ENCODE results near the gene EXD1. TPM values are rescaled to one million over a fixed set of nuclear protein-coding genes. Genes with fewer than 3 reads are reported as not detected.
"Not testable (repeated sequence)": the region's sequence is repeated elsewhere in the genome, so short reads cannot be mapped to it uniquely, and the experiment has no call there.

Gene EXD1
- total RNA-seq, 2 experiments from 2014 or later: not detected

GRCh38 chr15:41254560-41254959 is 24.0 kb upstream of the EXD1 start:
- H3K4me3 Mint-ChIP-seq: no peak overlapping the region
- H3K27ac ChIP-seq (ENCODE audit: low read depth in 1 of 2, low read length in 2 of 2): no peak overlapping the region
- POLR2A ChIA-PET: no interaction called here
- peaks cover 33% of the 10 kb centered on the region for H3K36me3 Mint-ChIP-seq (ENCODE audit: low read depth)
- CTCF ChIA-PET: no interaction called here
- TF ChIP-seq, protein P1, sequence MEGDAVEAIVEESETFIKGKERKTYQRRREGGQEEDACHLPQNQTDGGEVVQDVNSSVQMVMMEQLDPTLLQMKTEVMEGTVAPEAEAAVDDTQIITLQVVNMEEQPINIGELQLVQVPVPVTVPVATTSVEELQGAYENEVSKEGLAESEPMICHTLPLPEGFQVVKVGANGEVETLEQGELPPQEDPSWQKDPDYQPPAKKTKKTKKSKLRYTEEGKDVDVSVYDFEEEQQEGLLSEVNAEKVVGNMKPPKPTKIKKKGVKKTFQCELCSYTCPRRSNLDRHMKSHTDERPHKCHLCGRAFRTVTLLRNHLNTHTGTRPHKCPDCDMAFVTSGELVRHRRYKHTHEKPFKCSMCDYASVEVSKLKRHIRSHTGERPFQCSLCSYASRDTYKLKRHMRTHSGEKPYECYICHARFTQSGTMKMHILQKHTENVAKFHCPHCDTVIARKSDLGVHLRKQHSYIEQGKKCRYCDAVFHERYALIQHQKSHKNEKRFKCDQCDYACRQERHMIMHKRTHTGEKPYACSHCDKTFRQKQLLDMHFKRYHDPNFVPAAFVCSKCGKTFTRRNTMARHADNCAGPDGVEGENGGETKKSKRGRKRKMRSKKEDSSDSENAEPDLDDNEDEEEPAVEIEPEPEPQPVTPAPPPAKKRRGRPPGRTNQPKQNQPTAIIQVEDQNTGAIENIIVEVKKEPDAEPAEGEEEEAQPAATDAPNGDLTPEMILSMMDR (IDR thresholded peaks at IDR 0.05): no peak
- H3K9me3 Mint-ChIP-seq: no peaks in the 10 kb centered on the region
- no peaks in the 10 kb centered on the region for H3K9me3 ChIP-seq (ENCODE audit: control insufficient read depth in 1 of 2, insufficient read depth in 1 of 2, low read length in 2 of 2)
- H3K27me3 Mint-ChIP-seq: no peaks in the 10 kb centered on the region
- ATAC-seq (ENCODE audit: poor library complexity) (no peak), DNase-seq (no peak)
- intact Hi-C loops (cut with DNase I, micrococcal nuclease): no loop called here
- no peak overlapping the region for H3K4me3 ChIP-seq (ENCODE audit: low read length)
- H3K4me1 ChIP-seq (ENCODE audit: insufficient read depth, low read length): no peaks in the 10 kb centered on the region
- no peaks in the 10 kb centered on the region for H3K27me3 ChIP-seq (ENCODE audit: control insufficient read depth in 1 of 2, insufficient read depth in 2 of 2, low read length in 2 of 2)
- no peak overlapping the region for H3K27ac Mint-ChIP-seq
- peaks cover 26% of the 10 kb centered on the region for H3K36me3 ChIP-seq (ENCODE audit: insufficient read depth, low read length)
- no peaks in the 10 kb centered on the region for H3K4me1 Mint-ChIP-seq (ENCODE audit: low read depth)

GRCh38 chr15:41251411-41251810 is 20.9 kb upstream of the EXD1 start:
- no peak overlapping the region for H3K4me3 ChIP-seq (ENCODE audit: low read length)
- H3K4me1 Mint-ChIP-seq (ENCODE audit: low read depth): no peaks in the 10 kb centered on the region
- POLR2A ChIA-PET: interaction anchor here (1.1 kb wide), 1 partner anchor 20 kb away, joined by 4 read pairs; the partner anchor contains the start of gene CHP1
- H3K4me1 ChIP-seq (ENCODE audit: insufficient read depth, low read length): no peaks in the 10 kb centered on the region
- H3K36me3 ChIP-seq (ENCODE audit: insufficient read depth, low read length): peaks cover 21% of the 10 kb centered on the region
- CTCF ChIA-PET: no interaction called here
- H3K36me3 Mint-ChIP-seq (ENCODE audit: low read depth): peaks cover 13% of the 10 kb centered on the region
- H3K4me3 Mint-ChIP-seq: no peak overlapping the region
- H3K27me3 Mint-ChIP-seq: no peaks in the 10 kb centered on the region
- intact Hi-C loops (cut with DNase I, micrococcal nuclease): no loop called here
- no peaks in the 10 kb centered on the region for H3K9me3 Mint-ChIP-seq
- no peaks in the 10 kb centered on the region for H3K9me3 ChIP-seq (ENCODE audit: control insufficient read depth in 1 of 2, insufficient read depth in 1 of 2, low read length in 2 of 2)
- H3K27ac Mint-ChIP-seq: no peak overlapping the region
- ATAC-seq (ENCODE audit: poor library complexity): no peak
- H3K27me3 ChIP-seq (ENCODE audit: control insufficient read depth in 1 of 2, insufficient read depth in 2 of 2, low read length in 2 of 2): no peaks in the 10 kb centered on the region
- TF ChIP-seq, protein P1 (IDR thresholded peaks at IDR 0.05): no peak
- no peak for DNase-seq
- no peak overlapping the region for H3K27ac ChIP-seq (ENCODE audit: low read depth in 1 of 2, low read length in 2 of 2)

DNA sequence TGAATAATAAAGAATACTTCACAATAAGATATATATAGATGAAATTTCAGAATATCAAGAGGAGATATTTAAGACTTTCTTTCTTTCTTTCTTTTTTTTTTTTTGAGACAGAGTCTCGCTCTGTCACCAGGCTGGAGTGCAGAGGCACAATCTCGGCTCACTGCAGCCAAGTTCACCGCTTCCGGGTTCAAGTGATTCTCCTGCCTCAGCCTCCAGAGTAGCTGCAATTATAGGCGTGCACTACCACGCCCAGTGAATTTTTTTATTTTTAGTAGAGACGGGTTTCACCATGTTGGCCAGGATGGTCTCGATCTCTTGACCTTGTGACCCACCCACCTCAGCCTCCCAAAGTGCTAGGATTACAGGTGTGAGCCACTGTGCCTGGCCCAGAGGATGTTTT is 20.2 kb upstream of the EXD1 start:
- DNase-seq; H3K4me3 Mint-ChIP-seq; H3K4me1 Mint-ChIP-seq (ENCODE audit: low read depth); H3K9me3 ChIP-seq (ENCODE audit: control insufficient read depth in 1 of 2, insufficient read depth in 1 of 2, low read length in 2 of 2); H3K4me1 ChIP-seq (ENCODE audit: insufficient read depth, low read length); H3K27me3 ChIP-seq (ENCODE audit: control insufficient read depth in 1 of 2, insufficient read depth in 2 of 2, low read length in 2 of 2); ATAC-seq (ENCODE audit: poor library complexity); H3K36me3 Mint-ChIP-seq (ENCODE audit: low read depth); H3K27me3 Mint-ChIP-seq; H3K27ac Mint-ChIP-seq; H3K9me3 Mint-ChIP-seq; H3K4me3 ChIP-seq (ENCODE audit: low read length); CTCF ChIA-PET; intact Hi-C loops (cut with DNase I, micrococcal nuclease); H3K27ac ChIP-seq (ENCODE audit: low read depth in 1 of 2, low read length in 2 of 2): not testable (repeated sequence)
- H3K36me3 ChIP-seq (ENCODE audit: insufficient read depth, low read length): peaks cover 18% of the 10 kb centered on the region
- POLR2A ChIA-PET: interaction anchor here (1.1 kb wide), 1 partner anchor 20 kb away, joined by 4 read pairs; the partner anchor contains the start of gene CHP1

Measured in CD4-positive, alpha-beta T cell (primary cell).